Neural cell (in vitro differentiated cells): ENCODE data around the gene LPCAT3. TPM values are rescaled to one million over a fixed set of nuclear protein-coding genes. Genes with fewer than 3 reads are reported as not detected.

Experiments used
- H2AFZ ChIP-seq: fragments of 200-600, 300-800 bp; sonication (generic), shearing (Covaris generic); 2 replicates; pipeline ENCODE4 v1.6.0; 2014; ENCODE audit warnings: low read depth, mild to moderate bottlenecking, antibody characterized with exemption, low read length, moderate library complexity
- H3F3A ChIP-seq: fragments of 200-600 bp; shearing (Covaris generic); 2 replicates; pipeline ENCODE4 v1.6.1; 2016; ENCODE audit warnings: mild to moderate bottlenecking, moderate library complexity, mixed read lengths, antibody characterized with exemption, low read length; ENCODE audit not compliant: insufficient read depth, poor library complexity, severe bottlenecking
- H3K27ac ChIP-seq: fragments of 200-600, 300-800 bp; sonication (generic), shearing (Covaris generic); 2 replicates; pipeline ENCODE4 v1.5.1; 2014; ENCODE audit warnings: mild to moderate bottlenecking, low read length, moderate library complexity
- H3K27me3 ChIP-seq: fragments of 300-800, 200-600 bp; sonication (generic), shearing (Covaris generic); 2 replicates; pipeline ENCODE4 v1.6.0; 2014; ENCODE audit warnings: mild to moderate bottlenecking, low read depth, low read length, moderate library complexity; ENCODE audit not compliant: insufficient read depth
- H3K36me3 ChIP-seq: fragments of 300-800, 200-600 bp; sonication (generic), shearing (Covaris generic); 2 replicates; pipeline ENCODE4 v1.5.1; 2014; ENCODE audit warnings: mild to moderate bottlenecking, antibody characterized with exemption, low read length, moderate library complexity; ENCODE audit not compliant: insufficient read depth
- H3K4me2 ChIP-seq: fragments of 300-800, 200-600 bp; sonication (generic), shearing (Covaris generic); 2 replicates; pipeline ENCODE4 v1.6.0; 2014; ENCODE audit warnings: mild to moderate bottlenecking, low read length
- H3K4me3 ChIP-seq: fragments of 300-800, 200-600 bp; sonication (generic), shearing (Covaris generic); 2 replicates; pipeline ENCODE4 v1.5.1; 2014; ENCODE audit warnings: mild to moderate bottlenecking, low read length, moderate library complexity
- H3K79me2 ChIP-seq: fragments of 200-600 bp; shearing (Covaris generic); replicated peaks from 2 replicates; pipeline ENCODE4 v1.6.0; 2014; ENCODE audit warnings: mild to moderate bottlenecking, low read length, moderate library complexity; ENCODE audit not compliant: insufficient read depth
- H3K9ac ChIP-seq: fragments of 300-800, 200-600 bp; sonication (generic), shearing (Covaris generic); 2 replicates; pipeline ENCODE4 v1.6.1; 2016; ENCODE audit warnings: mild to moderate bottlenecking, low read length, mixed read lengths
- H3K9me2 ChIP-seq: fragments of 200-600 bp; shearing (Covaris generic); 2 replicates; pipeline ENCODE4 v1.6.1; 2016; ENCODE audit warnings: mild to moderate bottlenecking, low read length, mixed read lengths; ENCODE audit not compliant: insufficient read depth
- H3K9me3 ChIP-seq: fragments of 200-600, 300-800 bp; sonication (generic), shearing (Covaris generic); 2 replicates; pipeline ENCODE4 v1.6.1; 2016; ENCODE audit warnings: mild to moderate bottlenecking, mixed run types, low read length, moderate library complexity, mixed read lengths
- H4K20me1 ChIP-seq: fragments of 200-600 bp; shearing (Covaris generic); 2 replicates; pipeline ENCODE4 v1.6.1; 2016; ENCODE audit warnings: mild to moderate bottlenecking, mixed run types; ENCODE audit not compliant: insufficient read depth
- EP300 ChIP-seq: fragments of 450-650 bp; conservative IDR thresholded peaks from 2 replicates; pipeline ENCODE4 v1.6.1; 2014; ENCODE audit warnings: antibody characterized with exemption, mild to moderate bottlenecking, moderate library complexity; ENCODE audit not compliant: poor library complexity, severe bottlenecking
- EZH2 ChIP-seq: fragments of 200-600, 300-800 bp; shearing (Covaris generic), sonication (generic); IDR thresholded peaks from 2 replicates; pipeline ENCODE4 v1.6.1; 2014; ENCODE audit warnings: antibody characterized with exemption, low read length, borderline replicate concordance, mild to moderate bottlenecking; ENCODE audit not compliant: insufficient read depth, poor library complexity, severe bottlenecking
- MXI1 ChIP-seq: fragments of 450-650 bp; conservative IDR thresholded peaks from 2 replicates; pipeline ENCODE4 v1.6.1; 2014; ENCODE audit warnings: antibody characterized with exemption, mild to moderate bottlenecking; ENCODE audit not compliant: poor library complexity, severe bottlenecking
- POLR2AphosphoS5 ChIP-seq: IDR thresholded peaks from 2 replicates; pipeline ENCODE4 v1.6.1; 2012
- RAD21 ChIP-seq: fragments of 450-650 bp; conservative IDR thresholded peaks from 2 replicates; pipeline ENCODE4 v1.6.1; 2014; ENCODE audit warnings: antibody characterized with exemption, mild to moderate bottlenecking, moderate library complexity
- REST ChIP-seq: IDR thresholded peaks from 2 replicates; pipeline ENCODE4 v1.6.1; 2012; ENCODE audit warnings: borderline replicate concordance
- SMC3 ChIP-seq: fragments of 450-650 bp; conservative IDR thresholded peaks from 2 replicates; pipeline ENCODE4 v1.6.1; 2014; ENCODE audit warnings: antibody characterized with exemption, mild to moderate bottlenecking, moderate library complexity; ENCODE audit not compliant: poor library complexity
- TAF1 ChIP-seq: IDR thresholded peaks from 2 replicates; pipeline ENCODE4 v1.6.1; 2012; ENCODE audit warnings: low read depth
- polyA plus RNA-seq: library from polyadenylated mRNA; depleted of rRNA; stranded (reverse); fragments of >200 nt; gene quantifications from 2 replicates; pipeline ENCODE4 v1.2.3, GENCODE V29; 2014
- TF ChIP-seq, protein P1 (sequence below): fragments of 450-650 bp; IDR thresholded peaks from 2 replicates; pipeline ENCODE4 v1.5.1; 2014; ENCODE audit warnings: antibody characterized with exemption, mild to moderate bottlenecking, moderate library complexity; ENCODE audit not compliant: poor library complexity, severe bottlenecking

The LPCAT3 gene
- polyA plus RNA-seq, 1 donor from 2014 or later = 14.4 TPM

- no peak overlapping the region for H3K4me3 ChIP-seq
- no peaks in the 10 kb centered on the region for H3K36me3 ChIP-seq
- H3K27ac ChIP-seq = no peak overlapping the region
- H3K9ac ChIP-seq = no peak overlapping the region
- H3K27me3 ChIP-seq = no peaks in the 10 kb centered on the region
- no peak overlapping the region for H3K4me2 ChIP-seq
- TF ChIP-seq REST (no peak), POLR2AphosphoS5 (no peak), EZH2 (no peak), EP300 (no peak), RAD21 (no peak), MXI1 (no peak), SMC3 (no peak), TAF1 (no peak)
- TF ChIP-seq, protein P1, sequence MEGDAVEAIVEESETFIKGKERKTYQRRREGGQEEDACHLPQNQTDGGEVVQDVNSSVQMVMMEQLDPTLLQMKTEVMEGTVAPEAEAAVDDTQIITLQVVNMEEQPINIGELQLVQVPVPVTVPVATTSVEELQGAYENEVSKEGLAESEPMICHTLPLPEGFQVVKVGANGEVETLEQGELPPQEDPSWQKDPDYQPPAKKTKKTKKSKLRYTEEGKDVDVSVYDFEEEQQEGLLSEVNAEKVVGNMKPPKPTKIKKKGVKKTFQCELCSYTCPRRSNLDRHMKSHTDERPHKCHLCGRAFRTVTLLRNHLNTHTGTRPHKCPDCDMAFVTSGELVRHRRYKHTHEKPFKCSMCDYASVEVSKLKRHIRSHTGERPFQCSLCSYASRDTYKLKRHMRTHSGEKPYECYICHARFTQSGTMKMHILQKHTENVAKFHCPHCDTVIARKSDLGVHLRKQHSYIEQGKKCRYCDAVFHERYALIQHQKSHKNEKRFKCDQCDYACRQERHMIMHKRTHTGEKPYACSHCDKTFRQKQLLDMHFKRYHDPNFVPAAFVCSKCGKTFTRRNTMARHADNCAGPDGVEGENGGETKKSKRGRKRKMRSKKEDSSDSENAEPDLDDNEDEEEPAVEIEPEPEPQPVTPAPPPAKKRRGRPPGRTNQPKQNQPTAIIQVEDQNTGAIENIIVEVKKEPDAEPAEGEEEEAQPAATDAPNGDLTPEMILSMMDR = no peak
- H2AFZ ChIP-seq = no peak overlapping the region
- no peaks in the 10 kb centered on the region for H3K9me2 ChIP-seq
- no peaks in the 10 kb centered on the region for H3K79me2 ChIP-seq
- no peaks in the 10 kb centered on the region for H4K20me1 ChIP-seq
- H3F3A ChIP-seq = no peaks in the 10 kb centered on the region
- no peaks in the 10 kb centered on the region for H3K9me3 ChIP-seq
These were observed 55.1 kb downstream of the LPCAT3 start for GRCh38 chr12:6963016-6963731.

DNA sequence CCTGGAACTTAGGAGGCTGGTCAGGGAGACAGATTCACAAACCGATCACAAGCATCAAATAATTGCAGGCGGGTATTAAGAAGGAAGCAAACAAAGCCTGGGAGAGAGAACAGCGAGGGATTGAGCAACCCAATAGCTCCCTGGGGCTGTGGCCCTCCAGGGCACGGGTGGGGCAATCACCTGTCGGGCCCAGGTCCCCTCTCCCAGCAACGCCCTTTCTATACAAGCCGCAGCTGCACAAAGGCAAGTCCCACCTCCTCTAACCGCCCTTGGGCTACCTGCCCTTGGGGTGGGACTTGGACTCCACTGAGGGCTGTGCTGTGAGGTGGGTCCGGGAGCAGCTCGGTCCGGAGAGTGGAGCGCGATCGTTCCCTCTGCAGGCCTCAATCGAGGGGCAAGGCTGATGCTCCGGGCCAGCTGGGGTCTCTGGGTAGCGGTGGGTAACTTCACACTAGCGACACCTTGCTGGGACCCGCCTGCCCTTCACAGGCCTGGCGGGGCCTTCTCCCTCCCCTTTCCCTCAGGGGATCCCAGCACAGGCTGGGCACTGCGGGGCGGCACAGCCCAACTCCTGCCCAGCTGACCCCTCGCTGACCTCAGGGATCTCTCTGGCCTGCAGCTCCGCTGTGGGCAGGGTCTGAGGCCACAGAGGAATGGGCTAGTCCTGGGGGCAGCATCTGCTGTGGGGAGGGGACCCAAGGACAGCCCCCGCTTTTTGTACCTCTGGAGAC lies 55.8 kb downstream of the LPCAT3 start:
- no peak overlapping the region for H3K4me3 ChIP-seq
- no peak overlapping the region for H3K4me2 ChIP-seq
- H3F3A ChIP-seq = no peaks in the 10 kb centered on the region
- H3K27me3 ChIP-seq = no peaks in the 10 kb centered on the region
- no peak overlapping the region for H2AFZ ChIP-seq
- H3K9me2 ChIP-seq = no peaks in the 10 kb centered on the region
- H4K20me1 ChIP-seq = no peaks in the 10 kb centered on the region
- no peaks in the 10 kb centered on the region for H3K36me3 ChIP-seq
- H3K9me3 ChIP-seq = no peaks in the 10 kb centered on the region
- no peak overlapping the region for H3K9ac ChIP-seq
- TF ChIP-seq POLR2AphosphoS5 = no peak
- TF ChIP-seq, protein P1 = peak; percentile 3
- H3K79me2 ChIP-seq = no peaks in the 10 kb centered on the region
- H3K27ac ChIP-seq = no peak overlapping the region
